Measurements from ENCODE around the gene LHX1.

DNA sequence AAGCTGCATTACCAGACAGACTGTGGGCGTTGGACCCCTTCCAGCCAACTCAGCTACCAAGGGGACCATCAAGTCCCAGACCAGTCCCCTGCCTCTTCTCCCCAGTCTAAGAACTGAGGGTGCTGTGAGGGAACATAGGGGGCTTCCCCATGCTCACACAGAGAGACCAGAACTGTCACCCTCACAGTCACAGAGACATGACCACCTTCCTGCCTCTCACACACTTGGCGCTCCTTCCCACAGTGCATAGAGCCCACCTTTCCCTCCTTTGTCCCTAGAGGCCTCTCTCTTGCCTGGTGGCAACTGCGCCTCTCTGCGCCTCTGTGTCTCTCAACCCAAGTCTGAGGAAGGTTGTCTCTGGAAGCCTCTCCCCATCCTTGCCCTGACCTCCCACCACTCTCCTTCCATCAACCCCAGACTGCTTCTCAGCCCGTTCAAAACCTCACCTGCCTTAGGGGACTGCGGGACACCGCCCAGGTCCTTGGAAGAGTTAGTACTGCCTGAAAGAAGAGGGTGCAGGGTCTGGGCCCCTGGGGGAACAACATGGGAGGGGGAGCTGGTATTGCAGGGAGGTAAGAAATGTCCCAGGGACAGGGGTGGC is 6.1 kb upstream of the LHX1 start:
- no peak for TF ChIP-seq ZNF8 (CRISPR knock-in tag; IDR thresholded peaks at IDR 0.05)
- TF ChIP-seq ZFP30 (CRISPR knock-in tag; IDR thresholded peaks at IDR 0.05): no peak
- no peak for TF ChIP-seq BACH2 (CRISPR knock-in tag; IDR thresholded peaks at IDR 0.05; ENCODE audit: borderline replicate concordance)
- TF ChIP-seq, protein P1, sequence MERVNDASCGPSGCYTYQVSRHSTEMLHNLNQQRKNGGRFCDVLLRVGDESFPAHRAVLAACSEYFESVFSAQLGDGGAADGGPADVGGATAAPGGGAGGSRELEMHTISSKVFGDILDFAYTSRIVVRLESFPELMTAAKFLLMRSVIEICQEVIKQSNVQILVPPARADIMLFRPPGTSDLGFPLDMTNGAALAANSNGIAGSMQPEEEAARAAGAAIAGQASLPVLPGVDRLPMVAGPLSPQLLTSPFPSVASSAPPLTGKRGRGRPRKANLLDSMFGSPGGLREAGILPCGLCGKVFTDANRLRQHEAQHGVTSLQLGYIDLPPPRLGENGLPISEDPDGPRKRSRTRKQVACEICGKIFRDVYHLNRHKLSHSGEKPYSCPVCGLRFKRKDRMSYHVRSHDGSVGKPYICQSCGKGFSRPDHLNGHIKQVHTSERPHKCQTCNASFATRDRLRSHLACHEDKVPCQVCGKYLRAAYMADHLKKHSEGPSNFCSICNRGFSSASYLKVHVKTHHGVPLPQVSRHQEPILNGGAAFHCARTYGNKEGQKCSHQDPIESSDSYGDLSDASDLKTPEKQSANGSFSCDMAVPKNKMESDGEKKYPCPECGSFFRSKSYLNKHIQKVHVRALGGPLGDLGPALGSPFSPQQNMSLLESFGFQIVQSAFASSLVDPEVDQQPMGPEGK (CRISPR knock-in tag; IDR thresholded peaks at IDR 0.05; ENCODE audit: borderline replicate concordance): no peak
- no peak for TF ChIP-seq OSR1 (CRISPR knock-in tag; IDR thresholded peaks at IDR 0.05)
- TF ChIP-seq ARNTL (CRISPR knock-in tag; IDR thresholded peaks at IDR 0.05; ENCODE audit: borderline replicate concordance, low read depth): no peak
- TF ChIP-seq PPARA (CRISPR knock-in tag; IDR thresholded peaks at IDR 0.05; ENCODE audit: borderline replicate concordance): no peak
- TF ChIP-seq, protein P2, sequence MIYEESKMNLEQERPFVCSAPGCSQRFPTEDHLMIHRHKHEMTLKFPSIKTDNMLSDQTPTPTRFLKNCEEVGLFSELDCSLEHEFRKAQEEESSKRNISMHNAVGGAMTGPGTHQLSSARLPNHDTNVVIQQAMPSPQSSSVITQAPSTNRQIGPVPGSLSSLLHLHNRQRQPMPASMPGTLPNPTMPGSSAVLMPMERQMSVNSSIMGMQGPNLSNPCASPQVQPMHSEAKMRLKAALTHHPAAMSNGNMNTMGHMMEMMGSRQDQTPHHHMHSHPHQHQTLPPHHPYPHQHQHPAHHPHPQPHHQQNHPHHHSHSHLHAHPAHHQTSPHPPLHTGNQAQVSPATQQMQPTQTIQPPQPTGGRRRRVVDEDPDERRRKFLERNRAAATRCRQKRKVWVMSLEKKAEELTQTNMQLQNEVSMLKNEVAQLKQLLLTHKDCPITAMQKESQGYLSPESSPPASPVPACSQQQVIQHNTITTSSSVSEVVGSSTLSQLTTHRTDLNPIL (CRISPR knock-in tag; IDR thresholded peaks at IDR 0.05; ENCODE audit: low read depth): no peak
- TF ChIP-seq RARB (CRISPR knock-in tag; IDR thresholded peaks at IDR 0.05): no peak
- TF ChIP-seq ZFP3 (CRISPR knock-in tag; IDR thresholded peaks at IDR 0.05): no peak
- no peak for TF ChIP-seq CSDC2 (CRISPR knock-in tag; IDR thresholded peaks at IDR 0.05)
- no peak for TF ChIP-seq ZNF70 (CRISPR knock-in tag; IDR thresholded peaks at IDR 0.05)
- TF ChIP-seq SNAI2 (CRISPR knock-in tag; IDR thresholded peaks at IDR 0.05): no peak
